GM19455 (cell line): ENCODE measurements around the gene OR56B1.
A peak's percentile ranks its signal among the peaks of the same experiment; 100 is the strongest.
"Not testable (repeated sequence)": the region's sequence is repeated elsewhere in the genome, so short reads cannot be mapped to it uniquely, and the experiment has no call there.

Experiments
- ATAC-seq: cut with Tn5 transposase; IDR thresholded peaks from one replicate; pipeline ENCODE4 v1.9.1; 2021; ENCODE audit not compliant: unreplicated experiment

Gene OR56B1

GRCh38 chr11:5736396-5736795 is at the start of gene OR56B1:
TSS of gene OR56B1 (plus strand) at chr11:5736448. CDS start at chr11:5736517, 69 bp downstream.
- no peak for ATAC-seq

- no peak for ATAC-seq
These were observed 47.8 kb upstream of the OR56B1 start for GRCh38 chr11:5688482-5688881.

- peak; percentile 75 for ATAC-seq
These were observed 46.7 kb upstream of the OR56B1 start, which contains the start of gene TRIM22 for GRCh38 chr11:5689551-5689983. TSS of gene TRIM22 (plus strand) at chr11:5689790. CDS start at chr11:5696233, 6,443 bp downstream.

- no peak for ATAC-seq
These were observed 46.0 kb upstream of the OR56B1 start for GRCh38 chr11:5690216-5690615.

GRCh38 chr11:5690736-5691135 is 45.5 kb upstream of the OR56B1 start:
- no peak for ATAC-seq

- ATAC-seq = not testable (repeated sequence)
These were observed 44.8 kb upstream of the OR56B1 start for GRCh38 chr11:5691238-5691963.

GRCh38 chr11:5691964-5692361 is 44.3 kb upstream of the OR56B1 start:
- no peak for ATAC-seq

- no peak for ATAC-seq
These were observed 41.6 kb upstream of the OR56B1 start for GRCh38 chr11:5694642-5695041.

- no peak for ATAC-seq
These were observed 40.7 kb upstream of the OR56B1 start for GRCh38 chr11:5695580-5695979.

- no peak for ATAC-seq
These were observed 40.0 kb upstream of the OR56B1 start for GRCh38 chr11:5696210-5696609.

GRCh38 chr11:5698281-5698680 is 38.0 kb upstream of the OR56B1 start:
- ATAC-seq = no peak

GRCh38 chr11:5700421-5701054 is 35.7 kb upstream of the OR56B1 start:
- no peak for ATAC-seq

GRCh38 chr11:5701055-5701577 is 35.1 kb upstream of the OR56B1 start:
- no peak for ATAC-seq

- no peak for ATAC-seq
These were observed 32.3 kb upstream of the OR56B1 start for GRCh38 chr11:5703741-5704536.

- no peak for ATAC-seq
These were observed 30.6 kb upstream of the OR56B1 start for GRCh38 chr11:5705688-5706087.

- no peak for ATAC-seq
These were observed 23.7 kb upstream of the OR56B1 start for GRCh38 chr11:5712507-5712906.

- ATAC-seq = no peak
These were observed 22.6 kb upstream of the OR56B1 start for GRCh38 chr11:5713695-5714094.

GRCh38 chr11:5716518-5716917 is 19.7 kb upstream of the OR56B1 start:
- ATAC-seq = not testable (repeated sequence)

- no peak for ATAC-seq
These were observed 16.3 kb upstream of the OR56B1 start for GRCh38 chr11:5719703-5720495.

GRCh38 chr11:5722622-5723021 is 13.6 kb upstream of the OR56B1 start:
- no peak for ATAC-seq

- no peak for ATAC-seq
These were observed 9.9 kb upstream of the OR56B1 start for GRCh38 chr11:5726351-5726750.
